ENCODE measurements around the gene C17orf113. TPM values are rescaled to one million over a fixed set of nuclear protein-coding genes. Genes with fewer than 3 reads are reported as not detected.

The C17orf113 gene
- total RNA-seq, 4 donors from 2014 or later: 1.2 to 2.9 (median 2.1) TPM

GRCh38 chr17:42062681-42063080 is 12.3 kb upstream of the C17orf113 start:
- Histone ChIP-seq H3K4me1 (no peaks in the 10 kb centered on the region), H3K9me3 (no peaks in the 10 kb centered on the region), H3K27ac (no peak overlapping the region), H3K4me3 (no peak overlapping the region), H3K27me3 (peaks cover 0 to 3% of the 10 kb centered on the region in 2 donors), H3K36me3 (no peaks in the 10 kb centered on the region)
- TF ChIP-seq EP300 (IDR thresholded peaks at IDR 0.05) (no peak), POLR2A (IDR thresholded peaks at IDR 0.05) (no peak), CTCF (IDR thresholded peaks at IDR 0.05) (no peak)
- DNase-seq (ENCODE audit: low spot score in 2 of 2): no peak
- WGBS, 2 donors: 82 to 87% methylated on average over 3 to 11 of the region's 14 CpGs

GRCh38 chr17:42061646-42062487 is 11.5 kb upstream of the C17orf113 start:
- 56 to 69% methylated on average over 5 of the region's 5 CpGs for WGBS, 2 donors
- H3K9me3 ChIP-seq: no peaks in the 10 kb centered on the region
- DNase-seq (ENCODE audit: low spot score in 2 of 2): no peak

GRCh38 chr17:42060231-42060630 is 9.8 kb upstream of the C17orf113 start:
- Histone ChIP-seq H3K36me3 (no peaks in the 10 kb centered on the region), H3K4me1 (no peaks in the 10 kb centered on the region), H3K27me3 (peaks cover 0 to 4% of the 10 kb centered on the region in 2 donors), H3K4me3 (no peak overlapping the region), H3K27ac (no peak overlapping the region), H3K9me3 (no peaks in the 10 kb centered on the region)
- no peak for DNase-seq (ENCODE audit: low spot score in 2 of 2)
- TF ChIP-seq POLR2A (IDR thresholded peaks at IDR 0.05) (no peak), CTCF (IDR thresholded peaks at IDR 0.05) (no peak), EP300 (IDR thresholded peaks at IDR 0.05) (no peak)
- 89 to 90% methylated on average over 4 of the region's 4 CpGs for whole genome bisulfite sequencing, 2 donors

More at GRCh38 chr17:42061646-42062487, 11.5 kb upstream of the C17orf113 start:
- Histone ChIP-seq H3K4me3 (no peak overlapping the region), H3K27me3 (peaks cover 0 to 3% of the 10 kb centered on the region in 2 donors), H3K27ac (no peak overlapping the region), H3K4me1 (no peaks in the 10 kb centered on the region), H3K36me3 (no peaks in the 10 kb centered on the region)
- TF ChIP-seq CTCF (IDR thresholded peaks at IDR 0.05) (no peak), EP300 (IDR thresholded peaks at IDR 0.05) (no peak), POLR2A (IDR thresholded peaks at IDR 0.05) (no peak)

- H3K36me3 ChIP-seq: no peaks in the 10 kb centered on the region
- 71 to 73% methylated on average over 4 of the region's 4 CpGs for WGBS, 2 donors
- H3K27me3 ChIP-seq: peaks cover 0 to 8% of the 10 kb centered on the region in 2 donors
- no peaks in the 10 kb centered on the region for H3K4me1 ChIP-seq
- no peak for TF ChIP-seq EP300 (IDR thresholded peaks at IDR 0.05)
- no peak for TF ChIP-seq POLR2A (IDR thresholded peaks at IDR 0.05)
- TF ChIP-seq CTCF (IDR thresholded peaks at IDR 0.05): no peak
- H3K9me3 ChIP-seq: no peaks in the 10 kb centered on the region
- no peak for DNase-seq (ENCODE audit: low spot score in 2 of 2)
- no peak overlapping the region for H3K27ac ChIP-seq
- H3K4me3 ChIP-seq: no peak overlapping the region
Measured at GRCh38 chr17:42059815-42060214, 9.4 kb upstream of the C17orf113 start.

GRCh38 chr17:42058063-42058462 is 7.7 kb upstream of the C17orf113 start:
- no peak for DNase-seq (ENCODE audit: low spot score in 2 of 2)
- peaks cover 0 to 24% of the 10 kb centered on the region in 2 donors for H3K27me3 ChIP-seq
- H3K4me3 ChIP-seq: no peak overlapping the region
- no peak for TF ChIP-seq EP300 (IDR thresholded peaks at IDR 0.05)
- no peak for TF ChIP-seq POLR2A (IDR thresholded peaks at IDR 0.05)
- TF ChIP-seq CTCF (IDR thresholded peaks at IDR 0.05): no peak
- WGBS, 2 donors: 30 to 78% methylated on average over 2 to 7 of the region's 7 CpGs
- H3K4me1 ChIP-seq: no peaks in the 10 kb centered on the region
- H3K36me3 ChIP-seq: no peaks in the 10 kb centered on the region
- H3K27ac ChIP-seq: no peak overlapping the region
- H3K9me3 ChIP-seq: no peaks in the 10 kb centered on the region
